Panc1 (cell line): ENCODE data around the gene IGDCC3. TPM values are rescaled to one million over a fixed set of nuclear protein-coding genes. Genes with fewer than 3 reads are reported as not detected.

Experiments
- ATAC-seq: fragments of 200-7000 bp; cut with Tn5 transposase; 2 replicates; pipeline ENCODE4 v1.9.1; 2020; ENCODE audit warnings: mild to moderate bottlenecking, moderate library complexity
- BruUV-seq: library from RNA; stranded (reverse); fragments of 400-500 nt; replicated peaks from 2 replicates; lab custom pipeline; 2021; lab: Mats Ljungman, UMichigan
- CTCF ChIA-PET: fragments of 300-600 bp; sonication (Branson Sonifier 250); formaldehyde crosslinking; loops from one replicate; lab custom pipeline; 2022; ENCODE audit warnings: antibody characterized with exemption; lab: Charles Lee
- POLR2A ChIA-PET: fragments of 300-600 bp; sonication (Branson Sonifier 250); formaldehyde crosslinking; loops from one replicate; lab custom pipeline; 2022; ENCODE audit warnings: antibody characterized with exemption; lab: Charles Lee
- DNase-seq: peaks from one replicate; pipeline ENCODE4 v3.0.0-alpha.2; 2010; ENCODE audit warnings: low read depth, low spot score
- H3K27ac ChIP-seq: 2 replicates; pipeline ENCODE4 v1.5.1; 2011; ENCODE audit warnings: mild to moderate bottlenecking, low read length, inconsistent platforms
- H3K27me3 ChIP-seq: fragments of 200-500 bp; sonication (Bioruptor generic); 2 replicates; pipeline ENCODE4 v1.6.0; 2014; ENCODE audit warnings: low read length, inconsistent platforms; ENCODE audit not compliant: control insufficient read depth, insufficient read depth
- H3K36me3 ChIP-seq: fragments of 200-500 bp; sonication (Bioruptor generic); 2 replicates; pipeline ENCODE4 v1.5.1; 2014; ENCODE audit warnings: inconsistent platforms, mild to moderate bottlenecking, low read length, moderate library complexity; ENCODE audit not compliant: control insufficient read depth, insufficient read depth
- H3K4me1 ChIP-seq: 2 replicates; pipeline ENCODE4 v1.5.1; 2011; ENCODE audit warnings: inconsistent platforms, mild to moderate bottlenecking, low read length, moderate library complexity; ENCODE audit not compliant: control insufficient read depth, insufficient read depth
- H3K4me3 ChIP-seq, 2 experiments: 2 replicates each; pipeline ENCODE4 v1.5.1; 2011 to 2012; ENCODE audit warnings: low read depth in 2 of 2, low read length in 2 of 2, mild to moderate bottlenecking in 2 of 2, inconsistent platforms in 1 of 2, moderate library complexity in 1 of 2
- H3K9me3 ChIP-seq: fragments of 200-500 bp; sonication (Bioruptor generic); 2 replicates; pipeline ENCODE4 v1.5.1; 2014; ENCODE audit warnings: low read depth, mild to moderate bottlenecking, inconsistent platforms, low read length, moderate library complexity; ENCODE audit not compliant: control insufficient read depth, insufficient read depth
- POLR2AphosphoS5 ChIP-seq: IDR thresholded peaks from 2 replicates; pipeline ENCODE4 v1.6.1; 2012; ENCODE audit warnings: mild to moderate bottlenecking, low read depth, low read length, moderate library complexity
- SIN3A ChIP-seq: IDR thresholded peaks from 2 replicates; pipeline ENCODE4 v1.6.1; 2012; ENCODE audit warnings: low read depth, mild to moderate bottlenecking, low read length, moderate library complexity, borderline replicate concordance; ENCODE audit not compliant: insufficient read depth
- TCF7L2 ChIP-seq: IDR thresholded peaks from 2 replicates; pipeline ENCODE4 v1.6.1; 2011; ENCODE audit warnings: mild to moderate bottlenecking, low read depth, low read length, inconsistent platforms
- in situ Hi-C: cut with HindIII; loops from 2 replicates; pipeline ENCODE4 v1.10.0; 2016; ENCODE audit warnings: low sequenced_read_pairs, low pct_unique_long_range_greater_than_20kb
- intact Hi-C: fragments of 100-400 bp; cut with micrococcal nuclease; formaldehyde crosslinking; loops from one replicate; pipeline ENCODE4 v1.10.0; 2022; ENCODE audit not compliant: unreplicated experiment
- total RNA-seq: library from RNA; stranded (reverse); gene quantifications from one replicate; pipeline ENCODE4 v1.2.1, GENCODE V29; 2021; ENCODE audit not compliant: unreplicated experiment
- TF ChIP-seq, protein P1 (sequence below): fragments of 450-650 bp; IDR thresholded peaks from 2 replicates; pipeline ENCODE4 v1.5.1; 2017; ENCODE audit warnings: mild to moderate bottlenecking
- TF ChIP-seq, protein P2 (sequence below), 2 experiments: IDR thresholded peaks; 2 replicates each; pipeline ENCODE4 v1.6.1; 2011 to 2012; ENCODE audit warnings: low read depth in 2 of 2, control low read depth in 1 of 2, low read length in 1 of 2, mild to moderate bottlenecking in 1 of 2, moderate library complexity in 1 of 2; ENCODE audit not compliant: insufficient read depth in 1 of 2

IGDCC3 gene
- total RNA-seq, 1 experiment from 2014 or later = 0.18 TPM

DNA sequence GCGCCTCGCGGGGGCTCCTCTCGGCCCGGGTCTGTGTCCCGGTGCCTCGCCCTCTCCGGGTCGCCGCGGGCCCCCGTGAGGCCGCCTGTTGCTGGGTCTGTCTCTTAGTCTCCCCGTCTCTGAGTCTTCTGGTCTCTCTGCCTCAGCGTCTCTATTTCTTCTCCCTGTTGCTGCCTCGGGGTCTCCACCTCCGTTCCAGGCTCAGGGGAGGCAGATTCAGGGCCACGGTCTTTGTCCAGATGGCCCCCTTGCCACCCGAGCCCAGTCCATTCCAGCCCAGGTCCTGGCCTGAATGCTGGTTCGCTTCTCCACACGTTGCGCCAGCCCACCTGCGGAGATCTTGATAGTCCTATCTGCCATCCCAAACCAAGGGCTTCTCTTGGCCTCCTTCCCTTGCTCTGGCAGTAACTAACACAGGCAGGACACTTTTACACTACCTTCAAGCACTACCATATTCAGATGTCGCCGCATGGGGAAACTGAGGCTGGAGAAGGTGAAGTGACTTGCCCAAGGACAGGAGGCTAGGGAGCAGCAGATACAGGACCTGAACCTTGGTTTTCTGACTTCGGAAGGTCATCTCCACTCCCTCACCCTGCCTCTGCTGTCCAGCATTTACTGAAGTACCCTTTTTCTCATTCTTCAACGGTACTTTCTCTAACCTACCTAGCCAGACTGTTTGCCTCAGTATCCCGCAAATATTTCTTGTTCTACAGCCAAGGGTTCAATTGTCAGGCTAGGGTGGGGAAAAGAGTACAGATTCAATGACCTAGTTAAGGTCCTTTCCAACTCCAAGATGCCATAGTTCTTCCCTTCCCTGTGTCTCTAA, 45.6 kb upstream of the IGDCC3 start:
- Histone ChIP-seq H3K4me1 (peaks cover 9% of the 10 kb centered on the region), H3K27me3 (no peaks in the 10 kb centered on the region; the same call in 1 of the 2 replicates), H3K9me3 (no peaks in the 10 kb centered on the region), H3K27ac (no peak overlapping the region), H3K36me3 (no peaks in the 10 kb centered on the region), H3K4me3 (peak overlapping the region; percentile 39 to 40)
- in situ Hi-C loops (no loop called here), intact Hi-C loops (no loop called here)
- peak; percentile 29; the same call in 1 of the 2 replicates for ATAC-seq
- ChIA-PET POLR2A (no interaction called here), CTCF (no interaction called here)
- no TSS peak for BruUV-seq
- TF ChIP-seq, protein P1, sequence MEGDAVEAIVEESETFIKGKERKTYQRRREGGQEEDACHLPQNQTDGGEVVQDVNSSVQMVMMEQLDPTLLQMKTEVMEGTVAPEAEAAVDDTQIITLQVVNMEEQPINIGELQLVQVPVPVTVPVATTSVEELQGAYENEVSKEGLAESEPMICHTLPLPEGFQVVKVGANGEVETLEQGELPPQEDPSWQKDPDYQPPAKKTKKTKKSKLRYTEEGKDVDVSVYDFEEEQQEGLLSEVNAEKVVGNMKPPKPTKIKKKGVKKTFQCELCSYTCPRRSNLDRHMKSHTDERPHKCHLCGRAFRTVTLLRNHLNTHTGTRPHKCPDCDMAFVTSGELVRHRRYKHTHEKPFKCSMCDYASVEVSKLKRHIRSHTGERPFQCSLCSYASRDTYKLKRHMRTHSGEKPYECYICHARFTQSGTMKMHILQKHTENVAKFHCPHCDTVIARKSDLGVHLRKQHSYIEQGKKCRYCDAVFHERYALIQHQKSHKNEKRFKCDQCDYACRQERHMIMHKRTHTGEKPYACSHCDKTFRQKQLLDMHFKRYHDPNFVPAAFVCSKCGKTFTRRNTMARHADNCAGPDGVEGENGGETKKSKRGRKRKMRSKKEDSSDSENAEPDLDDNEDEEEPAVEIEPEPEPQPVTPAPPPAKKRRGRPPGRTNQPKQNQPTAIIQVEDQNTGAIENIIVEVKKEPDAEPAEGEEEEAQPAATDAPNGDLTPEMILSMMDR = no peak
- TF ChIP-seq POLR2AphosphoS5 = no peak
- TF ChIP-seq TCF7L2 = no peak
- TF ChIP-seq, protein P2, sequence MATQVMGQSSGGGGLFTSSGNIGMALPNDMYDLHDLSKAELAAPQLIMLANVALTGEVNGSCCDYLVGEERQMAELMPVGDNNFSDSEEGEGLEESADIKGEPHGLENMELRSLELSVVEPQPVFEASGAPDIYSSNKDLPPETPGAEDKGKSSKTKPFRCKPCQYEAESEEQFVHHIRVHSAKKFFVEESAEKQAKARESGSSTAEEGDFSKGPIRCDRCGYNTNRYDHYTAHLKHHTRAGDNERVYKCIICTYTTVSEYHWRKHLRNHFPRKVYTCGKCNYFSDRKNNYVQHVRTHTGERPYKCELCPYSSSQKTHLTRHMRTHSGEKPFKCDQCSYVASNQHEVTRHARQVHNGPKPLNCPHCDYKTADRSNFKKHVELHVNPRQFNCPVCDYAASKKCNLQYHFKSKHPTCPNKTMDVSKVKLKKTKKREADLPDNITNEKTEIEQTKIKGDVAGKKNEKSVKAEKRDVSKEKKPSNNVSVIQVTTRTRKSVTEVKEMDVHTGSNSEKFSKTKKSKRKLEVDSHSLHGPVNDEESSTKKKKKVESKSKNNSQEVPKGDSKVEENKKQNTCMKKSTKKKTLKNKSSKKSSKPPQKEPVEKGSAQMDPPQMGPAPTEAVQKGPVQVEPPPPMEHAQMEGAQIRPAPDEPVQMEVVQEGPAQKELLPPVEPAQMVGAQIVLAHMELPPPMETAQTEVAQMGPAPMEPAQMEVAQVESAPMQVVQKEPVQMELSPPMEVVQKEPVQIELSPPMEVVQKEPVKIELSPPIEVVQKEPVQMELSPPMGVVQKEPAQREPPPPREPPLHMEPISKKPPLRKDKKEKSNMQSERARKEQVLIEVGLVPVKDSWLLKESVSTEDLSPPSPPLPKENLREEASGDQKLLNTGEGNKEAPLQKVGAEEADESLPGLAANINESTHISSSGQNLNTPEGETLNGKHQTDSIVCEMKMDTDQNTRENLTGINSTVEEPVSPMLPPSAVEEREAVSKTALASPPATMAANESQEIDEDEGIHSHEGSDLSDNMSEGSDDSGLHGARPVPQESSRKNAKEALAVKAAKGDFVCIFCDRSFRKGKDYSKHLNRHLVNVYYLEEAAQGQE (IDR thresholded peaks at IDR 0.05; ENCODE audit: insufficient read depth in 1 of 2, low read depth in 2 of 2, low read length in 1 of 2) = no peak
- no peak for TF ChIP-seq SIN3A
- no peak for DNase-seq

- CTCF ChIA-PET = interaction anchor here (0.6 to 0.7 kb wide), 4 partner anchors 20 to 275 kb away, joined by 4 to 8 read pairs (median 6); no protein-coding TSS in a partner anchor
- Histone ChIP-seq H3K4me3 (peak overlapping the region; percentile 48 to 50), H3K27me3 (no peaks in the 10 kb centered on the region; the same call in 1 of the 2 replicates), H3K36me3 (no peaks in the 10 kb centered on the region), H3K4me1 (peaks cover 17% of the 10 kb centered on the region), H3K27ac (peak overlapping the region; percentile 31), H3K9me3 (no peaks in the 10 kb centered on the region)
- in situ Hi-C loops = no loop called here
- no TSS peak for BruUV-seq
- ATAC-seq (0 out of 2 replicates have a peak, but pooled peaks have one; percentile 2), DNase-seq (no peak)
- TF ChIP-seq, protein P1 = no peak
- TF ChIP-seq POLR2AphosphoS5 (no peak), SIN3A (no peak), TCF7L2 (no peak)
- TF ChIP-seq, protein P2 (IDR thresholded peaks at IDR 0.05; ENCODE audit: insufficient read depth in 1 of 2, low read depth in 2 of 2, low read length in 1 of 2) = no peak
- intact Hi-C loops = no loop called here
- POLR2A ChIA-PET = interaction anchor here (0.5 to 0.6 kb wide), 4 partner anchors 12 to 125 kb away, joined by 3 to 7 read pairs (median 5); no protein-coding TSS in a partner anchor
Observed at GRCh38 chr15:65421360-65422215, 43.8 kb upstream of the IGDCC3 start.
